Stomach smooth muscle (tissue), 2 donors: ENCODE data around the gene YY1.

Experiments
- H3K27ac ChIP-seq: one replicate; pipeline ENCODE4 v1.7.0; 2013; ENCODE audit warnings: mild to moderate bottlenecking, low read length, inconsistent platforms
- H3K27me3 ChIP-seq, 2 donors: one replicate each; pipeline ENCODE4 v1.7.0; 2013; ENCODE audit warnings: low read length in 2 of 2; ENCODE audit not compliant: insufficient read depth in 2 of 2, control insufficient read depth in 1 of 2
- H3K36me3 ChIP-seq, 2 donors: one replicate each; pipeline ENCODE4 v1.7.0; 2013; ENCODE audit warnings: low read length in 2 of 2; ENCODE audit not compliant: control insufficient read depth in 2 of 2, insufficient read depth in 2 of 2
- H3K4me1 ChIP-seq: one replicate; pipeline ENCODE4 v1.7.0; 2013; ENCODE audit warnings: low read length; ENCODE audit not compliant: control insufficient read depth, insufficient read depth
- H3K4me3 ChIP-seq, 2 donors: one replicate each; pipeline ENCODE4 v1.7.0; 2013; ENCODE audit warnings: low read length in 2 of 2
- H3K9ac ChIP-seq, 2 donors: one replicate each; pipeline ENCODE4 v1.7.0; 2013; ENCODE audit warnings: low read length in 2 of 2, mild to moderate bottlenecking in 1 of 2
- H3K9me3 ChIP-seq, 2 donors: one replicate each; pipeline ENCODE4 v1.7.0; 2013; ENCODE audit warnings: low read length in 2 of 2; ENCODE audit not compliant: control insufficient read depth in 2 of 2
- donor health status: healthy.
- donor health status: Pancreatic carcinoma.

YY1 gene

DNA sequence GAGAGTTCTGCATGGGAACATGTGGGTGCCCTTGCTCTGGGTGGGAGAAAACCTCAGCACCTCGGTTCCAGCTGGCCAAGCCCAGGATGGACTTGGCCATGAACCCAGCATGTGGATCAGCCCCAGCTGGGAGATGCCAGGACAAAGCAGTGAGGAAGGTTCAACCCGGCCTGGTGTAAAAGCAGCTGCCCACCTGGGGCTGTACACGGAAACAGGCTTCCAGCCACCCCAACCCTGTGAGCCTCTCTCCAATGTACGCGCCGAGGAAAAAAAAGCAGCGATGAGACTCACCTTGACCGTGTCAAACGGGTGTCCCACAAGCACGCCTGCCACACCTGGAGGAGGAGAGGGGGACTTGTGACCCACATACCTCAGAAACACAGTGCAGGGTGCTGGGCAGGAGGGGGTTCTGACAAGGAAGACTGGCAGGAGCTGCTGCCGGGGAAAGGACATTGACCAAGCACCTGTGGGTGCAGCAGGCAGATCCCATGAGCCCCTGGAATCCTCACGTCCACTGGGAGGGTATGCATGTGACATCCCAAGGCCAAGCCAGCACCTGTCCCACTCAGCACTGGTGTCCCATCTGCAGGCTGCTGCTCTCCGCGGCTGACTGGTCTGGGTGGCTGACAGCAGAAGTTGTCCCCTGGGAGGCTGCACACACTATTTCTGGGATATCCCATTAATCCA, 59.8 kb downstream of the YY1 start:
- H3K4me1 ChIP-seq: peaks cover 47% of the 10 kb centered on the region
- peaks cover 0 to 3% of the 10 kb centered on the region in 2 donors for H3K36me3 ChIP-seq
- no peaks in the 10 kb centered on the region for H3K27me3 ChIP-seq
- H3K9ac ChIP-seq: no peak overlapping the region
- peak overlapping the region; percentile 85 for H3K27ac ChIP-seq
- H3K9me3 ChIP-seq: no peaks in the 10 kb centered on the region
- H3K4me3 ChIP-seq: no peak overlapping the region

GRCh38 chr14:100299238-100299560, 60.3 kb downstream of the YY1 start:
- H3K27me3 ChIP-seq: no peaks in the 10 kb centered on the region
- peak overlapping the region; percentile 85 for H3K27ac ChIP-seq
- H3K4me3 ChIP-seq: no peak overlapping the region
- no peak overlapping the region for H3K9ac ChIP-seq
- H3K36me3 ChIP-seq: peaks cover 0 to 3% of the 10 kb centered on the region in 2 donors
- H3K4me1 ChIP-seq: peaks cover 48% of the 10 kb centered on the region
- no peaks in the 10 kb centered on the region for H3K9me3 ChIP-seq

DNA sequence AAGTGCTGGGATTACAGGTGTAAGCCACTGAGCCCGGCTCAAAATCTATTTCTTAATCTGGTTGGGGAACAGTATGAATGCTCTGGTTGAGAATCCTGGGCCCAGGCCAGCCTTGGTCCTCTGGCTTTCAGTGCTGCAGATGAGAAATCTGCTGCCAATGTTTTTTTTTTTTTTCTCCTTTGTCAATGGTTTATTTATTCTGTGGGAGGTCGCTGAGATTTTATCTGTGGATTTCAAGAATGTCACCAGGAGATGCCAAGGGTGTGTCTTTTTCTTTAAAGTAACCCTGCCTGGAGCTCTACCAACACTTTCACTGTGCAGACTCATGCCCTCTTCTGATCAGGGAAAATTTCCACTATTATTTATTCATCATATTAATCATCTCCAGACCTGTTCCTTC, 63.7 kb downstream of the YY1 start:
- H3K36me3 ChIP-seq: peaks cover 0 to 3% of the 10 kb centered on the region in 2 donors
- no peak overlapping the region for H3K9ac ChIP-seq
- no peaks in the 10 kb centered on the region for H3K27me3 ChIP-seq
- H3K9me3 ChIP-seq: no peaks in the 10 kb centered on the region
- no peak overlapping the region for H3K27ac ChIP-seq
- peaks cover 43% of the 10 kb centered on the region for H3K4me1 ChIP-seq
- H3K4me3 ChIP-seq: no peak overlapping the region

- Histone ChIP-seq H3K4me1 (peaks cover 42% of the 10 kb centered on the region), H3K27ac (no peak overlapping the region)
Observed at GRCh38 chr14:100303179-100303578, 64.2 kb downstream of the YY1 start.

DNA sequence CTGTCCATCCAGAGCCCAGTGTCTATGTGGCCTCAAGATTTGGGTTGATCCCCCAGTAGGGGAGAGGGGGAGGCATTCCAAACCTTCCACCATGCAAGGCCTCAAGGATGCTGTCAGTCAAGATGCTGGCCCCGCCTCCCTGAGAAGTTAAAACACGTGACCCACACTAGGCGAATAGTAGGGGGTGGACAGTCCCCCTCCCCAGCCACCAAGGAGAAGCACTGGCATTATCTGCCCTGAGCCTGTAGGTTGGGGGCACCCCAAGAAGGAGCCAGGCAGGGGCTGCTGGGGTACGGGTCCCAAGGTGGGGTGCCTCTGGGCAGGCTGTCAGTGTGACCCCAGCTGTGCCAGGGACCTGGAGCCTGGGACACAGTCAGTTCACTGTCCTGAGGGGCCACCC, 65.0 kb downstream of the YY1 start:
- H3K27ac ChIP-seq: no peak overlapping the region
- H3K9me3 ChIP-seq: no peaks in the 10 kb centered on the region
- H3K4me1 ChIP-seq: peaks cover 41% of the 10 kb centered on the region
- H3K9ac ChIP-seq: no peak overlapping the region
- H3K27me3 ChIP-seq: no peaks in the 10 kb centered on the region
- H3K4me3 ChIP-seq: no peak overlapping the region
- no peaks in the 10 kb centered on the region for H3K36me3 ChIP-seq

More at GRCh38 chr14:100303179-100303578, 64.2 kb downstream of the YY1 start:
- H3K9ac ChIP-seq: no peak overlapping the region
- no peaks in the 10 kb centered on the region for H3K27me3 ChIP-seq
- peaks cover 0 to 3% of the 10 kb centered on the region in 2 donors for H3K36me3 ChIP-seq
- no peaks in the 10 kb centered on the region for H3K9me3 ChIP-seq
- no peak overlapping the region for H3K4me3 ChIP-seq

DNA sequence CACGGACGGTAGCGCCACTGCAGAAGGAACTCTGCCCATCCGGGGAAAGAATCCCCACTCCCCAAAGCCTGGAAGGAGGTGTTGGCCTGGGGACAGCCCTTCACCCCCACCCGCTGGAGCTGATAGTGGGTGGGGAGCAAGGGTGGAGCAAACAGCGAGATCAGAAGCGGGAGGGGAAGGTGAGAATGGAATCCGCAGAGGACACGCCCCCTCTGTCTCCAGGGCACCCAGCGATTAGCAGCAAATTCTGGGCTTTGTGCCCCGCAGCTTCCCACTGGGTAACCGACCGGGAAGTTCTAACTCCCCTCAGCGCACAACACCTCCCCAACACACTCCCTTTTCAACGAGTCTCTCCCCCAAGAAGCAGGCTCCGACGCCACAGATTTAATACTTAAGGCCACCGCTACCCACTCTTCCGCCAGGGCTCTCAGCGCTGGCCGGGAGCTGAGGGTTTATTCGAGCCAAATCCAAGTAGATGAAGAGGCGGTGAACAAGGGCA, 65.9 kb downstream of the YY1 start:
- Histone ChIP-seq H3K9ac (peak overlapping the region; percentile 42 to 51), H3K27ac (peak overlapping the region; percentile 73), H3K4me1 (peaks cover 36% of the 10 kb centered on the region)

GRCh38 chr14:100305324-100306100, 66.6 kb downstream of the YY1 start:
- no peaks in the 10 kb centered on the region for H3K9me3 ChIP-seq
- peaks cover 36% of the 10 kb centered on the region for H3K4me1 ChIP-seq
- H3K9ac ChIP-seq: peak overlapping the region; percentile 42 to 63
- no peaks in the 10 kb centered on the region for H3K27me3 ChIP-seq
- H3K27ac ChIP-seq: peak overlapping the region; percentile 73
- no peaks in the 10 kb centered on the region for H3K36me3 ChIP-seq
- peak overlapping the region; percentile 67 to 81 for H3K4me3 ChIP-seq

More for the DNA sequence above, 65.9 kb downstream of the YY1 start:
- H3K4me3 ChIP-seq: peak overlapping the region; percentile 67 to 81
- H3K36me3 ChIP-seq: no peaks in the 10 kb centered on the region
- H3K9me3 ChIP-seq: no peaks in the 10 kb centered on the region
- H3K27me3 ChIP-seq: no peaks in the 10 kb centered on the region

- peaks cover 36% of the 10 kb centered on the region for H3K4me1 ChIP-seq
- H3K9ac ChIP-seq: peak within 1 kb of the TSS; percentile 73 to 76
- H3K27me3 ChIP-seq: no peaks in the 10 kb centered on the region
- peak within 1 kb of the TSS; percentile 67 to 81 for H3K4me3 ChIP-seq
- H3K27ac ChIP-seq: peak within 1 kb of the TSS; percentile 73
- H3K9me3 ChIP-seq: no peaks in the 10 kb centered on the region
- H3K36me3 ChIP-seq: no peaks in the 10 kb centered on the region
Observed at GRCh38 chr14:100306101-100306997, 67.4 kb downstream of the YY1 start, which contains the start of gene SLC25A29. SLC25A29 (minus strand) TSS chr14:100306444; CDS start chr14:100306232, 212 bp downstream.

DNA sequence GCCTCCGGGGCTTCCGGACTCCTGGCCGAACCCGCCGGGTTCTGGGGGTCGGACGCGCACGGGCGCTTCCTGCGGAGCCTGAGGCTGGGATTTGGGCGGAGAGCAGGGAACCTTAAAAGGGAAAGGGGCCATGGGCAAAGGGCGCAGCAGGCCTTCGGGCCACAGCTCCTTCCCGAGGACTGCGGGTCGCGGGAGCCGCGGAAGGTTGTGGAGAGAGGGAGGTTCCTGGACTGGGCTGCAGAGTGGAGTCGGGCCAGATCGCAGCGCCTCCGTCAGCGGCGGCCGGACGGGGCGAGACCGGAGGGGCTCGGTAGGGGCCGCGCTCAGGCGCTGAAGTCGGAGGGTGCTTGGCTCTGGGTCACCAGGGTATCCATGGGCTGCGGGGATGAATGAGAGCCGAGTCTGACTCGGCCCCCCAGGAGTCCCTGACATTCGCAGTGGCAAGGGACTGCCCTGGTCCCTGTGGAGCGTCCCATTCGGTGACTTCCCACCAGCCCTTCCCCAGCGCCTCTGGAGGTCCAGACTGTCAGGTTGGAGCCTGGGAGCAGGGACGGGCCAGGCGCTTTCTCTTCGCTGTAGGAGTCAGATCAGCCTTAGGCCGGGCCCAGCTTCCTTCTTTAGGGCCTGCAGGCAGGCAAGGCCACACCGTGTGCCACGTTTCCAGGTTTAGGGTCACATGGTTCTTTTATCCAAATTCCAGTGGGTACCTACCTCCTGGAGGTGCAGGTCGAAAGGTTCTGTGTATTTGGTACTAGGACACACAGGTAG, 68.2 kb downstream of the YY1 start:
- no peaks in the 10 kb centered on the region for H3K27me3 ChIP-seq
- H3K4me3 ChIP-seq: peak overlapping the region; percentile 65 to 81
- peak overlapping the region; percentile 37 for H3K27ac ChIP-seq
- H3K36me3 ChIP-seq: no peaks in the 10 kb centered on the region
- H3K9me3 ChIP-seq: no peaks in the 10 kb centered on the region
- H3K9ac ChIP-seq: peak overlapping the region; percentile 73 to 76
- H3K4me1 ChIP-seq: peaks cover 36% of the 10 kb centered on the region
